ENCODE measurements around the gene C1QTNF5. TPM values are rescaled to one million over a fixed set of nuclear protein-coding genes. Genes with fewer than 3 reads are reported as not detected.

C1QTNF5 gene
- total RNA-seq, 1 experiment from 2014 or later, result 3.0 TPM

- TF ChIP-seq E2F4 (CRISPR knock-in tag; IDR thresholded peaks at IDR 0.05; ENCODE audit: borderline replicate concordance, low read depth) (no peak), ZNF532 (CRISPR knock-in tag; IDR thresholded peaks at IDR 0.05; ENCODE audit: borderline replicate concordance) (no peak)
Measured at GRCh38 chr11:119347940-119348605, 7.4 kb upstream of the C1QTNF5 start (continued).

GRCh38 chr11:119347242-119347641 is 6.6 kb upstream of the C1QTNF5 start:
- no peak for DNase-seq (ENCODE audit: low spot score)
- H3K9me3 Mint-ChIP-seq, result 0 out of 2 replicates have a peak, but pooled peaks cover 4% of the 10 kb centered on the region
- no peak overlapping the region for H3K27ac Mint-ChIP-seq
- TF ChIP-seq NFYB (CRISPR knock-in tag; conservative IDR thresholded peaks at IDR 0.05; ENCODE audit: low read depth) (no peak), EMX1 (CRISPR knock-in tag; IDR thresholded peaks at IDR 0.05) (no peak), ZMAT4 (CRISPR knock-in tag; IDR thresholded peaks at IDR 0.05) (no peak), ARID4B (CRISPR knock-in tag; IDR thresholded peaks at IDR 0.05; ENCODE audit: borderline replicate concordance) (no peak), ATF1 (CRISPR knock-in tag; IDR thresholded peaks at IDR 0.05) (no peak), TP53 (CRISPR knock-in tag; IDR thresholded peaks at IDR 0.05) (no peak)
- ChIA-PET CTCF (interaction anchor here (0.9 to 1.8 kb wide), 6 partner anchors 9 to 40 kb away, joined by 3 to 14 read pairs (median 6); no protein-coding TSS in a partner anchor), POLR2A (interaction anchor here (0.6 kb wide), 1 partner anchor 52 kb away, joined by 4 read pairs; no protein-coding TSS in a partner anchor)
- no peaks in the 10 kb centered on the region for H3K4me1 Mint-ChIP-seq
- no peak overlapping the region for H3K4me3 Mint-ChIP-seq
- H3K36me3 Mint-ChIP-seq, result no peaks in the 10 kb centered on the region
- H3K27me3 Mint-ChIP-seq (ENCODE audit: low read depth), result peaks cover 64% of the 10 kb centered on the region
- ATAC-seq, result no peak

GRCh38 chr11:119346605-119347004 is 5.9 kb upstream of the C1QTNF5 start, which contains the start of gene MFRP:
MFRP (minus strand) TSS chr11:119346705; CDS start chr11:119346513, 192 bp downstream.
- Mint-ChIP-seq H3K27me3 (ENCODE audit: low read depth) (peaks cover 66% of the 10 kb centered on the region), H3K4me3 (no peak within 1 kb of the TSS), H3K36me3 (no peaks in the 10 kb centered on the region), H3K9me3 (0 out of 2 replicates have a peak, but pooled peaks cover 4% of the 10 kb centered on the region), H3K27ac (no peak within 1 kb of the TSS), H3K4me1 (peaks cover 3% of the 10 kb centered on the region)
- no peak for ATAC-seq
- POLR2A ChIA-PET, result no interaction called here
- DNase-seq (ENCODE audit: low spot score), result no peak
- CTCF ChIA-PET, result interaction anchor here (0.9 to 10.4 kb wide), 2 partner anchors 9 to 32 kb away, joined by 4 to 262 read pairs; partner anchors contain the start of gene USP2
- no peak for TF ChIP-seq USF1 (CRISPR knock-in tag; IDR thresholded peaks at IDR 0.05)
- TF ChIP-seq AFF4 (CRISPR knock-in tag; IDR thresholded peaks at IDR 0.05; ENCODE audit: borderline replicate concordance), result no peak
- TF ChIP-seq GABPB1 (CRISPR knock-in tag; IDR thresholded peaks at IDR 0.05), result no peak
- no peak for TF ChIP-seq SP1 (CRISPR knock-in tag; conservative IDR thresholded peaks at IDR 0.05)
- no peak for TF ChIP-seq TEAD1 (CRISPR knock-in tag; IDR thresholded peaks at IDR 0.05)
- TF ChIP-seq NR2C2 (CRISPR knock-in tag; IDR thresholded peaks at IDR 0.05), result no peak
- TF ChIP-seq ERG (CRISPR knock-in tag; IDR thresholded peaks at IDR 0.05), result no peak

Measured in WTC11 (cell line).